Measurements from ENCODE around the gene GUCA2B.

The GUCA2B gene

GRCh38 chr1:42138586-42138985 lies 14.6 kb upstream of the GUCA2B start:
- H3K36me3 ChIP-seq (ENCODE audit: insufficient read depth, low read length), result no peaks in the 10 kb centered on the region
- H2AFZ ChIP-seq (ENCODE audit: low read length), result no peak overlapping the region
- H3K79me2 ChIP-seq (ENCODE audit: insufficient read depth, low read length), result no peaks in the 10 kb centered on the region
- H4K20me1 ChIP-seq (ENCODE audit: insufficient read depth, low read length, poor library complexity, severe bottlenecking), result no peaks in the 10 kb centered on the region
- no peak for TF ChIP-seq CTCF (conservative IDR thresholded peaks at IDR 0.05; ENCODE audit: low read length)
- no peak for TF ChIP-seq EZH2phosphoT487 (IDR thresholded peaks at IDR 0.05; ENCODE audit: borderline replicate concordance)
- no peaks in the 10 kb centered on the region for H3K27me3 ChIP-seq (ENCODE audit: insufficient read depth, low read length, poor library complexity, severe bottlenecking)
- H3K4me1 ChIP-seq (ENCODE audit: insufficient read depth, low read length, poor library complexity, severe bottlenecking), result peaks cover 7% of the 10 kb centered on the region
- no peaks in the 10 kb centered on the region for H3K9me2 ChIP-seq (replicated peaks; ENCODE audit: low read depth, low read length)
- no peaks in the 10 kb centered on the region for H3K9me3 ChIP-seq (ENCODE audit: insufficient read depth, low read depth, low read length)
- H3K4me3 ChIP-seq (ENCODE audit: low read length, poor library complexity, severe bottlenecking), result no peak overlapping the region
- H3K4me2 ChIP-seq (ENCODE audit: low read depth, low read length, poor library complexity, severe bottlenecking), result no peak overlapping the region
- no peak overlapping the region for H3K9ac ChIP-seq (ENCODE audit: low read depth, low read length, poor library complexity, severe bottlenecking)
- H3F3A ChIP-seq (ENCODE audit: low read depth), result no peaks in the 10 kb centered on the region

- no peak overlapping the region for H3K9ac ChIP-seq (ENCODE audit: low read depth, low read length, poor library complexity, severe bottlenecking)
- no peak overlapping the region for H2AFZ ChIP-seq (ENCODE audit: low read length)
- H3K79me2 ChIP-seq (ENCODE audit: insufficient read depth, low read length), result no peaks in the 10 kb centered on the region
- no peak overlapping the region for H3K4me3 ChIP-seq (ENCODE audit: low read length, poor library complexity, severe bottlenecking)
- H3K4me2 ChIP-seq (ENCODE audit: low read depth, low read length, poor library complexity, severe bottlenecking), result no peak overlapping the region
- H3K9me3 ChIP-seq (ENCODE audit: insufficient read depth, low read depth, low read length), result no peaks in the 10 kb centered on the region
- H3K27me3 ChIP-seq (ENCODE audit: insufficient read depth, low read length, poor library complexity, severe bottlenecking), result no peaks in the 10 kb centered on the region
- peaks cover 10% of the 10 kb centered on the region for H3K4me1 ChIP-seq (ENCODE audit: insufficient read depth, low read length, poor library complexity, severe bottlenecking)
- no peaks in the 10 kb centered on the region for H3K9me2 ChIP-seq (replicated peaks; ENCODE audit: low read depth, low read length)
- no peaks in the 10 kb centered on the region for H3F3A ChIP-seq (ENCODE audit: low read depth)
- H3K36me3 ChIP-seq (ENCODE audit: insufficient read depth, low read length), result no peaks in the 10 kb centered on the region
- TF ChIP-seq EZH2phosphoT487 (IDR thresholded peaks at IDR 0.05; ENCODE audit: borderline replicate concordance) (no peak), CTCF (conservative IDR thresholded peaks at IDR 0.05; ENCODE audit: low read length) (no peak)
- H4K20me1 ChIP-seq (ENCODE audit: insufficient read depth, low read length, poor library complexity, severe bottlenecking), result no peaks in the 10 kb centered on the region
Observed at GRCh38 chr1:42139444-42139843, 13.8 kb upstream of the GUCA2B start.

DNA sequence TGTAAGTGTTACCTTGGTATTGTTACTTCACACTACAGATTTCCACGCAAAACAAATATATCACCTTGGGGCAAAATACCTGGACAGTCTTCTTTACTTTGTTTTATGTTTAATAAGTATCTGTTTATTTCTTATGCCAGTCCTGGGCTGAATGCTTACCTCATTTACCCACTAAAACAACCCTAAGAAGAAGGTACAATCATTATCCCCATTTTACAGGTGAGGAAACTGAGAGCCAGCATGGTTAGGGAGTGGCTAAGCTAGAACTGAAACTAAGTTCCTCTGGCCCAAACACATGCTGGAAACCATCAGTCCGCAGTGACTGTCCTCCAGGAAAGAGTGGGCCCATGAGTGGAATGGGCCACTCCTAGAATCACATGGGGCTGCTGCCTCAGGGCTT lies 13.0 kb upstream of the GUCA2B start:
- no peaks in the 10 kb centered on the region for H4K20me1 ChIP-seq (ENCODE audit: insufficient read depth, low read length, poor library complexity, severe bottlenecking)
- no peaks in the 10 kb centered on the region for H3K36me3 ChIP-seq (ENCODE audit: insufficient read depth, low read length)
- peaks cover 14% of the 10 kb centered on the region for H3K4me1 ChIP-seq (ENCODE audit: insufficient read depth, low read length, poor library complexity, severe bottlenecking)
- H3K9ac ChIP-seq (ENCODE audit: low read depth, low read length, poor library complexity, severe bottlenecking), result no peak overlapping the region
- H3K4me3 ChIP-seq (ENCODE audit: low read length, poor library complexity, severe bottlenecking), result no peak overlapping the region
- no peaks in the 10 kb centered on the region for H3F3A ChIP-seq (ENCODE audit: low read depth)
- no peak for TF ChIP-seq CTCF (conservative IDR thresholded peaks at IDR 0.05; ENCODE audit: low read length)
- no peak for TF ChIP-seq EZH2phosphoT487 (IDR thresholded peaks at IDR 0.05; ENCODE audit: borderline replicate concordance)
- H3K27me3 ChIP-seq (ENCODE audit: insufficient read depth, low read length, poor library complexity, severe bottlenecking), result no peaks in the 10 kb centered on the region
- no peaks in the 10 kb centered on the region for H3K9me3 ChIP-seq (ENCODE audit: insufficient read depth, low read depth, low read length)
- no peak overlapping the region for H2AFZ ChIP-seq (ENCODE audit: low read length)
- no peaks in the 10 kb centered on the region for H3K9me2 ChIP-seq (replicated peaks; ENCODE audit: low read depth, low read length)
- H3K79me2 ChIP-seq (ENCODE audit: insufficient read depth, low read length), result no peaks in the 10 kb centered on the region
- no peak overlapping the region for H3K4me2 ChIP-seq (ENCODE audit: low read depth, low read length, poor library complexity, severe bottlenecking)

Measured in Loucy (cell line).